Uterus (tissue), 4 donors: ENCODE data around the gene STIMATE. TPM values are rescaled to one million over a fixed set of nuclear protein-coding genes. Genes with fewer than 3 reads are reported as not detected.

Source experiments
- DNase-seq, 2 donors: peaks; one replicate each; pipeline ENCODE4 v3.0.0-alpha.2; 2019 to 2020
- H3K27ac ChIP-seq, 2 donors: fragments of 200-600 bp; sonication (generic); 1 replicate in 1 of 2; 2 replicates in 1 of 2; pipeline ENCODE4 v1.5.1; 2016 to 2018
- H3K27me3 ChIP-seq, 2 donors: fragments of 200-600 bp; sonication (generic); one replicate each; pipeline ENCODE4 v1.5.1; 2018 to 2019; ENCODE audit warnings: control low read depth in 1 of 2
- H3K36me3 ChIP-seq, 2 donors: fragments of 200-600 bp; sonication (generic); one replicate each; pipeline ENCODE4 v1.5.1; 2019; ENCODE audit warnings: control low read depth in 1 of 2
- H3K4me1 ChIP-seq, 2 donors: fragments of 200-600 bp; sonication (generic); one replicate each; pipeline ENCODE4 v1.5.1; 2018 to 2019; ENCODE audit warnings: control low read depth in 1 of 2
- H3K4me3 ChIP-seq, 2 donors: fragments of 200-600 bp; sonication (generic); 1 replicate in 1 of 2; 2 replicates in 1 of 2; pipeline ENCODE4 v1.5.1; 2018 to 2019; ENCODE audit warnings: mild to moderate bottlenecking in 1 of 2
- H3K9me3 ChIP-seq, 2 donors: fragments of 200-600 bp; sonication (generic); one replicate each; pipeline ENCODE4 v1.5.1; 2019; ENCODE audit warnings: control low read depth in 1 of 2
- CTCF ChIP-seq, 4 experiments: fragments of 200-600 bp in 2 of 4; fragments of 450-650 bp in 2 of 4; sonication (generic) in 2 of 4; IDR thresholded peaks; one replicate each; pipeline ENCODE4 v1.5.1; 2016 to 2019; ENCODE audit warnings: antibody characterized with exemption in 4 of 4, mild to moderate bottlenecking in 2 of 4, moderate library complexity in 1 of 4
- POLR2A ChIP-seq, 2 donors: fragments of 450-650 bp; IDR thresholded peaks; one replicate each; pipeline ENCODE4 v1.6.1; 2016; ENCODE audit warnings: antibody characterized with exemption in 2 of 2, mild to moderate bottlenecking in 1 of 2, moderate library complexity in 1 of 2
- intact Hi-C: fragments of 100-400 bp; cut with DNase I; formaldehyde crosslinking; loops from one replicate; pipeline ENCODE4 v1.15.1; 2023; ENCODE audit warnings: low total_unique reads
- total RNA-seq, 4 donors: library from RNA; depleted of rRNA in 3 of 4; stranded (reverse); fragments of >200 nt in 3 of 4; gene quantifications; one replicate each; pipeline versions ENCODE4 v1.1.0 to v1.2.4, GENCODE V29; 2014 to 2023
- donor health status: DM: yes; HTN: yes; CAD: no.

The STIMATE gene
- total RNA-seq, 4 donors from 2014 or later: 6.7 to 24.1 (median 21.5) TPM

GRCh38 chr3:52841981-52842340, 55.4 kb downstream of the STIMATE start:
- Histone ChIP-seq H3K36me3 (no peaks in the 10 kb centered on the region), H3K4me1 (peaks cover 0 to 6% of the 10 kb centered on the region in 2 donors), H3K9me3 (no peaks in the 10 kb centered on the region), H3K4me3 (no peak overlapping the region), H3K27me3 (no peaks in the 10 kb centered on the region), H3K27ac (no peak overlapping the region)
- intact Hi-C loops: no loop called here
- TF ChIP-seq CTCF (IDR thresholded peaks at IDR 0.05) (no peak), POLR2A (IDR thresholded peaks at IDR 0.05) (no peak)
- no peak for DNase-seq

- H3K27me3 ChIP-seq: no peaks in the 10 kb centered on the region
- peaks cover 0 to 4% of the 10 kb centered on the region in 2 donors for H3K4me1 ChIP-seq
- TF ChIP-seq POLR2A (IDR thresholded peaks at IDR 0.05) (no peak), CTCF (IDR thresholded peaks at IDR 0.05) (no peak)
- DNase-seq: no peak
- intact Hi-C loops: no loop called here
- H3K4me3 ChIP-seq: no peak overlapping the region
- no peak overlapping the region for H3K27ac ChIP-seq
- H3K36me3 ChIP-seq: no peaks in the 10 kb centered on the region
- no peaks in the 10 kb centered on the region for H3K9me3 ChIP-seq
These were observed 56.0 kb downstream of the STIMATE start for GRCh38 chr3:52841211-52841980.

- H3K27me3 ChIP-seq: no peaks in the 10 kb centered on the region
- H3K9me3 ChIP-seq: no peaks in the 10 kb centered on the region
- no peak overlapping the region for H3K27ac ChIP-seq
- TF ChIP-seq POLR2A (IDR thresholded peaks at IDR 0.05): no peak
- TF ChIP-seq CTCF (IDR thresholded peaks at IDR 0.05): no peak
- intact Hi-C loops: no loop called here
- no peaks in the 10 kb centered on the region for H3K36me3 ChIP-seq
- H3K4me1 ChIP-seq: no peaks in the 10 kb centered on the region
- DNase-seq: no peak
- H3K4me3 ChIP-seq: no peak overlapping the region
These were observed 57.3 kb downstream of the STIMATE start for GRCh38 chr3:52839892-52840545.

GRCh38 chr3:52839268-52839575, 58.1 kb downstream of the STIMATE start:
- no peak for TF ChIP-seq CTCF (IDR thresholded peaks at IDR 0.05)
- Histone ChIP-seq H3K4me1 (no peaks in the 10 kb centered on the region), H3K27me3 (no peaks in the 10 kb centered on the region), H3K36me3 (no peaks in the 10 kb centered on the region), H3K27ac (no peak overlapping the region), H3K4me3 (no peak overlapping the region), H3K9me3 (no peaks in the 10 kb centered on the region)
- DNase-seq: no peak
- intact Hi-C loops: no loop called here

GRCh38 chr3:52838561-52839267, 58.6 kb downstream of the STIMATE start:
- no peaks in the 10 kb centered on the region for H3K9me3 ChIP-seq
- TF ChIP-seq POLR2A (IDR thresholded peaks at IDR 0.05) (no peak), CTCF (IDR thresholded peaks at IDR 0.05) (no peak)
- no peaks in the 10 kb centered on the region for H3K27me3 ChIP-seq
- no peak overlapping the region for H3K27ac ChIP-seq
- no peaks in the 10 kb centered on the region for H3K36me3 ChIP-seq
- H3K4me1 ChIP-seq: no peaks in the 10 kb centered on the region
- no peak overlapping the region for H3K4me3 ChIP-seq
- intact Hi-C loops: no loop called here
- DNase-seq: no peak
